Subcutaneous adipose tissue (tissue), 4 donors: ENCODE results near the gene DOP1B. TPM values are rescaled to one million over a fixed set of nuclear protein-coding genes. Genes with fewer than 3 reads are reported as not detected.

Experiments
- total RNA-seq, 4 donors: library from RNA; depleted of rRNA; stranded (reverse); fragments of >200 nt; gene quantifications; one replicate each; pipeline ENCODE4 v1.1.0, GENCODE V29; 2016
- TF ChIP-seq, protein P1 (sequence below): fragments of 450-650 bp; IDR thresholded peaks from one replicate; pipeline ENCODE4 v1.5.1; 2016; ENCODE audit warnings: low read depth, mild to moderate bottlenecking, control low read depth, antibody characterized with exemption, moderate library complexity

The DOP1B gene
- total RNA-seq, 4 donors from 2014 or later = 8.3 to 31.1 (median 16.7) TPM

DNA sequence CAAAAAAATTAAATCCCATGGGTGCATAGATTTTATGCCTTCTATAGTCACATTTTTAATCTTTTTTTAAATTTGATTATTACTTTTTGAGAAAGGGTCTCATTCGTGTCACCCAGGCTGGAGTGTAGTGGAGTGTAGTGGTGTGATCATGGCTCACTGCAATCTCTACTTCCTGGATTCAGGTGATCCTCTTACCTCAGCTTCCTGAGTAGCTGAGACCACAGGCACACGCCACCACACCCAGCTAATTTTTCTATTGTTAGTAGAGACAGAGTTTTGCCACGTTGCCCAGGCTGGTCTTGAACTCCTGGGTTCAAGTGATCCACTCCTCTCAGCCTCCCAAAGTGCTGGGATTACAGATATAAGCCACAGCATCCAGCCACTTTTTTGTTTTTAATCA, 11.4 kb upstream of the DOP1B start:
- TF ChIP-seq, protein P1, sequence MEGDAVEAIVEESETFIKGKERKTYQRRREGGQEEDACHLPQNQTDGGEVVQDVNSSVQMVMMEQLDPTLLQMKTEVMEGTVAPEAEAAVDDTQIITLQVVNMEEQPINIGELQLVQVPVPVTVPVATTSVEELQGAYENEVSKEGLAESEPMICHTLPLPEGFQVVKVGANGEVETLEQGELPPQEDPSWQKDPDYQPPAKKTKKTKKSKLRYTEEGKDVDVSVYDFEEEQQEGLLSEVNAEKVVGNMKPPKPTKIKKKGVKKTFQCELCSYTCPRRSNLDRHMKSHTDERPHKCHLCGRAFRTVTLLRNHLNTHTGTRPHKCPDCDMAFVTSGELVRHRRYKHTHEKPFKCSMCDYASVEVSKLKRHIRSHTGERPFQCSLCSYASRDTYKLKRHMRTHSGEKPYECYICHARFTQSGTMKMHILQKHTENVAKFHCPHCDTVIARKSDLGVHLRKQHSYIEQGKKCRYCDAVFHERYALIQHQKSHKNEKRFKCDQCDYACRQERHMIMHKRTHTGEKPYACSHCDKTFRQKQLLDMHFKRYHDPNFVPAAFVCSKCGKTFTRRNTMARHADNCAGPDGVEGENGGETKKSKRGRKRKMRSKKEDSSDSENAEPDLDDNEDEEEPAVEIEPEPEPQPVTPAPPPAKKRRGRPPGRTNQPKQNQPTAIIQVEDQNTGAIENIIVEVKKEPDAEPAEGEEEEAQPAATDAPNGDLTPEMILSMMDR = no peak

DNA sequence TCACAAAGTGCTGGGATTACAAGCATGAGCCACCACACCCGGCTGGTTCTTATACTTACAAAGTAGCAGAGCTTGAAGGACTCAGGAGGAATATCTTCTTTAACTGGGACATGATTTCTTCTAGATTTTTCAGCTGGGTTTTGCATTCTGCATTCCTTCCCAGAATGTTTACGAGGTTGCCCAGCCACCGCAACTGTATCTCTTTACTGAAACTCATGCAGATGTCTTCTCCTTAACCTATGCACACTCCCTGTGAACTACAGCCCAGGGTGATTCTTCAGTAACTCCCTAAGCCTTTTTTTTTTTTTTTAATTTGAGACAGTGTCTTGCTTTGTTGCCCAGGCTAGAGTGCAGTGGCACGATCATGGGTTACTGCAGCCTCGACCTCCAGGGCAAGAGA, 8.7 kb upstream of the DOP1B start:
- TF ChIP-seq, protein P1 = no peak

DNA sequence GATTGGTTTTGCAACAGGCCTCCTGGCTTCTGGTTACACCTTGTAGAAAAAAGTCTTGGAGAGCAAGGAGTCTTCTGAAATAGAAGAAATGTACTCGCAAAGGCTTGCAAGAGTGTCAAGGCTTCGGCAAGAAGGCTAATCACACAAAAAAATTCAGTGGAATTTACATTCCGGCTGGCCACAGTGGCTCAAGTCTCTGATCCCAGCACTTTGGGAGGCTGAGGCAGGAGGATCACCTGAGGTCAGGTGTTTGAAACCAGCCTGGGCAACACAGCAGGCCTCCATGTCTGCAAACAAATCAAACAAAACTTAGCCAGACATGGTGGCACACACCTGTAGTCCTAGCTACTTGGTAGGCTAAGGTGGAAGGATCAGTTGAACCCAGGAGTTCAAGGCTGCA, 7.7 kb upstream of the DOP1B start:
- TF ChIP-seq, protein P1 = no peak

DNA sequence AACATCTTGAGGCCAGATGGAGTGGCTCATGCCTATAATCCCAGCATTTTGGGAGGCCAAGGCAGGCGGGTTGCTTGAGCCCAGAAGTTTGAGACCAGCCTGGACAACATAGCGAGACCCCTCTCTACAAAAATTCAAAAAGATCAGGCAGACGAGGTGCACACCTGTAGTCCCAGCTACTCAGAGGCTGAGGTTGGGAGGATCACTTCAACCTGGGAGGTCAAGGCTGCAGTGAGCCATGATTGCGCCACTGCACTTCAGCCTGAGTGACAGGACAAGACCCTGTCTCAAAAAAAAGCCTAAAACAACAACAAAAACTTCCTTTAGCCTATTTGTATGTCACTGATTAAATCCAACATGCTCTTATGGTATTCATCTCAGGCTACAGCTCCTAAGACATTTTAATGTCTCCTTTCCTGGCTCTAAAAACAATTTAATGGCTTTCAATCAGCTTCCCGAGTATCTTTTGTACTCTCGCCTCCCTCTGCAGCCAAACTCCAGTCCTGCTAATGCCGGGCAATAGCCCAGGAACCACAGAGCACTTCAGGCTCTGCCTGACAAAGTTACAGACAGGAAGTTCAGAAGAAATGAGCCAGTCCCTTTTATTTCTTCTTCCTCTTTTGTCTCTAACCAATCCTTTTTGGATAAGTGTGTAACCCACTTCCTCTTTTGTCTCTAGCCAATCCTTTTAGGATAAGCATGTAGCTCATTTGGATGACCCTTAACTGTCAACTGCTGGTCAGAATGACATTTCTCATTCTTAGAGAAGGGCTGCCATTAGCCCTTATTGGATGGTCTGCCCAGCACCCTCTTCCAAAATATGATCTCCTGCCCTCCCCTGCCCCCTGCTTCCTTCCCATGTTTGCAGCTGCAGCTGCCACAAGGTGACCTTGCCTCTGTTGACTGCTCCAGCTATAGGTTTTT, 6.6 kb upstream of the DOP1B start:
- TF ChIP-seq, protein P1 = no peak

DNA sequence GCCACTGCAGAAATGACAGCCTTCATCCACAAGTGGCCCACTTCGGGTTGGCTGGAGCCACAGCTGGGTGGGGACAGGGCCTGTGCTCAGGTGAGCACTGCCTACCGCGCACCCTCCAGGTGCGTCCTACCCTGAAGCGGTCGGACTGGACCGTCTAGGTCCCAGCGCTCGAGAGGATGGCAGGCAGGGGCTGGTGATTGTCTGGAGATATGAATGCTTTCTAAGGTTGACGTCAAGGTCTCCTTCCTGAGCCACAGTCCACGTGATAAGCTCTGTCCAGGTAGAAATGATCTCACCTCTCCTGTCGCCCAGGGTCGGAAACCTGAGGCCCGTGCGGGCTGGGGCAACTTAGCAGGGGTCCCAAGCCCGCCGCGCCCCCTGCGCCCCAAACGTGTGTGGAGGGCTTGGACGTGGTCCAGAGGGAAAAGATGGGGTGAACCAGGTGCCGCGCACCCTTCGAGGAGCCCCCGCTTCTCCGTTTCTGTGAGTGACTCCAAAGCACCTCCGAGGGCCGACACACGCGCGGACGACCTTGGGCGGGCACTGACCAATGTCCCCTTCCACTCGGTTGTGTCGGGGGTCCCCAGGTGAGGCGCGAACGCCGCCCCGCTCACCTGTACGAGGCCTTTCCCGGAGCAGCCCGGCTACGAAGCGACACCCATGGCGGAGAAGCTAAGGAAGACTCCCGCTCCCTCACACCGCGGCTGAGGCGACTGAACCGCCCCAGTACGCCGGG, 853 bp upstream of the DOP1B start:
- TF ChIP-seq, protein P1 = no peak

DNA sequence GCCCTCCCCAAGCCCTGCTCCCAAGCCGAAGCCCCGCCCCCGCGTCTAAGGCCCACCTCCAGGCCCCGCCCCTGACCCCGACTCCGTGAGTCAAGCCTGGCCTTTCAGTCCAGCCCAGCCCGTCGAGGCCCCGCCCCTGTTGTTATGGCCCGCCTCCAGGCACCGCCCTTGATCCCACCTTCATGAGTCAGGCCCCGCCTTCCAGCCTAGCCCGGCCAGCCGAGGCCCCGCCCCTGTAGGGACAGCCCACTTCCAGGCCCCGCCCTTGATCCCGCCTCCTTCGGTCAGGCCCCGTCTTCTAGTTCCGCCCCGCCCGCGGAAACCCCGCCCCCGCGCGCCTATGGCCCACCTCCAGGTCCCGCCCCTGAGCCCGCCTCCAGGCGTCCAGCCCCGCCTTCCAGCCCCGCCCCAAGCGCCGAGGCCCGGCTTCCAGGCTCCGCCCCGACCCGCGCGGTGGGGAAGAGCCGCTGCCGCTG, 247 bp upstream of the DOP1B start:
- TF ChIP-seq, protein P1 = no peak

DNA sequence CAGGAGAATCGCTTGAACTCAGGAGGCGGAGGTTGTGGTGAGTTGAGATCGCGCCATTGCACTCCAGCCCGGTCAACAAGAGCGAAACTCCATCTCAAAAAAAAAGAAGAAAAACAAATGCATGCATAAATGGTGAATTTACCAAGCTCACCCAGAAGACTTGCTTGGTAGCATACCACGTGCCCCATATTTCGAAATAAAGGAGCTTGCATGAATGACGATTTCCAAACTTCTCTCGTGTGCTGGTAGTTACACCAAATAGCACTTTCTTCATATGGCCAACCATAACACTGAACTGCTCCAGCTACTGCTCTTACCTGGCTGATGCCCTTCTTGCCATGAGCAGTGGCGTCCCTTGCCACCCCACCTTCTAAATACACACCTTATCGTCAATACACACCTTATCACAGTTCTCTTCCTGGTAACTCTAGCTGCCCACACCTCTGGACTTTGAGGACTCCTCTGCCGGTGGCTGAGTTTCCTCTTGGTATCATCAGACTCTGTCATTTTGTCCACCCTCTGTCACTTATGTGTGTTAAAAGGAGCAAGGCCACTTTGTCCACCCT, 2.8 kb downstream of the DOP1B start:
- TF ChIP-seq, protein P1 = no peak
